M059J (cell line): Measurements from ENCODE around the gene ERP44. TPM values are rescaled to one million over a fixed set of nuclear protein-coding genes. Genes with fewer than 3 reads are reported as not detected.

Experiments used
- DNase-seq: peaks from one replicate; pipeline ENCODE4 v3.0.0-alpha.2; 2012; ENCODE audit warnings: low read depth
- total RNA-seq: library from RNA; depleted of rRNA; stranded (reverse); fragments of >200 nt; shearing (Covaris generic); gene quantifications from 2 replicates; pipeline ENCODE4 v1.2.3, GENCODE V29; 2014; rRNA removed

ERP44 gene
- total RNA-seq, 1 experiment from 2014 or later = 52.5 TPM

DNA sequence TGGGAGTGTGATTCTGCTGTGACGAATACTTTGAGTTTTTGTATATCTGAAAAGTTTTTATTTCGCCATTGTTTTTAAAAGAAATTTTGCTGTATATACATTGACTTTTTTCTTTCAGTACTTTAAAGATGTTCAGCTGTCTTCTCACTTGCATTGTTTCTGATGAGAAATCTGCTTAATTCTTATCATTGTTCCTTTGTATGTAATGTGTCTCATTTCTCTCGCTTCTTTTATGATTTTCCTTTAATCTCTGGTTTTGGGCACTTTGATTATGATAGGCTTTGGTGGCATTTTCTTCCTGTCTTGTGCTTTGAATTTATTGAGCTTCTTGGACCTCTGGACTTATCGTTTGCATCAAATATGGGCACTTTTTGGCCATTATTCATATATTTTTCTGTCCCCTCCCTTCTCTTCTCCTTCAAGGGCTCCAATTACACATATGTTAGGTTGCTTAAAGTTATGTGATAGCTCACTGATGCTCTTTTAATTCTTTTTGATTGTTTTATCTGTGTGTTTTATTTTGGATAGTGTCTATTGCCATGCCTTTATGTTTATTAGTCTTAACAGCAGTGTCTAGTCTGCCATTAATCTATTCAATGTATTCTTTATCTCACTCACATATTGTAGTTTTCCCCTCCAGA is 161.7 kb downstream of the ERP44 start:
- DNase-seq = no peak

DNA sequence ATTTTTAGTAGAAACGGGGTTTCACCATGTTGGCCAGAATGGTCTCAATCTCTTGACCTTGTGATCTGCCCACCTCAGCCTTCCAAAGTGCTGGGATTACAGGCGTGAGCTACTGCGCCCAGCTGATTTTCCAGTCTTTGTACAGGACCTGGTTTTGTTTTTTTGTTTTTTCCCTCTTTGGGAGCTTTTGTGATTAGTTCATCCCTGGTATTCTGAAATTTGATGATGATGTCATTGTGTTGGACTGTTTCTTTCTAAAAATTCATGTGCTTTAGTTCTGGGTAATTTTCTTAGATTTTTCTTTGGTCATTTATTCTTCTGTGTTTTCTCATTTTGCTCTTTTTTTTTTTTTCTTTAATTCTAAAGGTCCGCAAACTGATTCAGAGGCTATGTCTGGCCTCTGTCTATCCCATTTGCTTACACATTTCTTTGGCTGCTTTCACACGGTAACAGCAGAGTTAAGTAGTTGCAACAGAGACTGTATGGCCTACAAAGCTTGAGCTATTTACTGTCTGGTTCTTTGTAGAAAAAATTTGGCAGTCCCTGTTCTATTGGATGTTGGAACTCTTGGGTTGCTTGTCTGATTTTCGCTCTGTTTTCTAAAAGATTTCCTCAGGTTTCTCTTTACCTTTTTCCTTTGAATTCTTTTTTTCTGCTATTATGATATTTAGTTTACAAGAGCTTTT is 167.5 kb downstream of the ERP44 start:
- no peak for DNase-seq

DNA sequence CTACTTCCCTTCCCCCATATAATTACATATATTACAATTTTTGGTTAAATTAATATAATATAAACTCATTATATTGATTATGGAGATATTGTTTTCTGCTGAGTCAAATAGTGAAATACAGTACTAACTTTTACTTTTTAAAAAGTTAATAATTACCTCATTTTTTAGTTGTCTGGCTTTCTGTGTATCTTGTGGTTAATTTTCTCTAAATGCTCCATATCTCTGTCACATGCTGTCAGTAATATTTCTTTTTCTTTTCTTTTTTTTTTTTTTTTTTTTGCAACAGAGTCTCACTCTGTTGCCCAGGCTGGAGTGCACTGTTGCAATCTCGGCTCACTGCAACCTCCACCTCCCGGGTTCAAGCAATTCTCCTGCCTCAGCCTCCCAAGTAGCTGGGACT is 169.1 kb downstream of the ERP44 start:
- DNase-seq = no peak

Other genes starting within 250 kb of the ERP44 start
- gene STX17, start 192.3 kb downstream of the ERP44 start, total RNA-seq = 15.3 and 34.8 TPM in 2 replicates
- gene INVS, start 243 bp upstream of the ERP44 start, total RNA-seq = 11.8 and 11.9 TPM in 2 replicates